Measurements from ENCODE around the gene C1RL.

DNA sequence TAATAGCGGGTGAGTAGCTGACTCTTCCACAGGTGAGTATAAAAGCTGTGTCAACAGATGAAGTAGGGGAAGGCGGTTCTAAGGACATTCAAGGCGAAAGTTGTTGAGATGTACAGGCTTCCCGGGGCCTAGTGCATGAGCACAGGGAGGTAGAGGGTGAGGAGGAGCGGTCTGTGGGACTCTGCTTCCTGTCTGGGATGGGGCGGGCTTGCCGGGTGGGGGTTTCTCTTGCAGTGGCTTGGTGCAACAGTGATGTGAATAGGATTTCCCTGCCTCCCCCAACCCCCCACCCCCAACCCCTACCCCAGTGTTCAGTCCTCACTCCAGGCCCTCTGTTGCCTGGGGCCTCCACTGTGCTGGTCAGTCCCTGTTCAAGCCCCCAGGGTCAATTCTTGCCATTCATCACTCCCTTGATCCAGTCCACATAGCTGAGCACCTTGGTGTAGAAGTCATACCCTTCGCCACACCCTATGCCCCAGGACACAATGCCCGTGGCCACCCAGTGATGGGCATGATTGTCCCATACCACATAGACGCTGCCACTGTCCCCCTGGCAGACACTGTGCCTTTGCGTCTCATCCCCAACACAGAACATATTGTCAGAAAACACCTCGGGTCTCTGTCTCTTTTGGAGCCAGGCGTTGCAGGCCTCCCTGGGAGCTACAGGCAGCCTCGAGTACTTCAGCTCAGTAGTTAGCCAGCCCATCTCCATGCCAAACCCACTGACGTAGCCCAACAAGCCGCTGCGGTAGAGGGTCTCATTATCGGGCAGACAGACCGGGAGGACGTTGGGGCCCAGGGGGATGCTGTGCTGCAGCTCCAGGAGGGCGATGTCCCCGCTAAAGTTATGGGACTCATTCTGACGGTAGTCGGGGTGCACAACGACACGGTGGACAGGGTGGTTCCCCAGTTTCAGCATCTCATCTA lies 12.7 kb downstream of the C1RL start:
- TF ChIP-seq, protein P1, sequence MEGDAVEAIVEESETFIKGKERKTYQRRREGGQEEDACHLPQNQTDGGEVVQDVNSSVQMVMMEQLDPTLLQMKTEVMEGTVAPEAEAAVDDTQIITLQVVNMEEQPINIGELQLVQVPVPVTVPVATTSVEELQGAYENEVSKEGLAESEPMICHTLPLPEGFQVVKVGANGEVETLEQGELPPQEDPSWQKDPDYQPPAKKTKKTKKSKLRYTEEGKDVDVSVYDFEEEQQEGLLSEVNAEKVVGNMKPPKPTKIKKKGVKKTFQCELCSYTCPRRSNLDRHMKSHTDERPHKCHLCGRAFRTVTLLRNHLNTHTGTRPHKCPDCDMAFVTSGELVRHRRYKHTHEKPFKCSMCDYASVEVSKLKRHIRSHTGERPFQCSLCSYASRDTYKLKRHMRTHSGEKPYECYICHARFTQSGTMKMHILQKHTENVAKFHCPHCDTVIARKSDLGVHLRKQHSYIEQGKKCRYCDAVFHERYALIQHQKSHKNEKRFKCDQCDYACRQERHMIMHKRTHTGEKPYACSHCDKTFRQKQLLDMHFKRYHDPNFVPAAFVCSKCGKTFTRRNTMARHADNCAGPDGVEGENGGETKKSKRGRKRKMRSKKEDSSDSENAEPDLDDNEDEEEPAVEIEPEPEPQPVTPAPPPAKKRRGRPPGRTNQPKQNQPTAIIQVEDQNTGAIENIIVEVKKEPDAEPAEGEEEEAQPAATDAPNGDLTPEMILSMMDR (IDR thresholded peaks at IDR 0.05): no peak
- no peak for TF ChIP-seq POLR2A (IDR thresholded peaks at IDR 0.05)

All from heart left ventricle (tissue), 13 donors.